HCT116 (cell line): ENCODE data around the gene USP30. TPM values are rescaled to one million over a fixed set of nuclear protein-coding genes. Genes with fewer than 3 reads are reported as not detected.

ENCODE experiments used
- ATAC-seq: fragments of 200-7000 bp; cut with Tn5 transposase; 2 replicates; pipeline ENCODE4 v1.9.1; 2020; ENCODE audit warnings: mild to moderate bottlenecking, moderate library complexity
- BruUV-seq: library from RNA; stranded (reverse); fragments of 400-500 nt; replicated peaks from 2 replicates; lab custom pipeline; 2021; lab: Mats Ljungman, UMichigan
- CTCF ChIA-PET: fragments of 300-600 bp; sonication (Branson Sonifier 250); formaldehyde crosslinking; loops from one replicate; lab custom pipeline; 2021; ENCODE audit warnings: antibody characterized with exemption; lab: Charles Lee
- POLR2A ChIA-PET: fragments of 300-600, 350-600 bp; sonication (Branson Sonifier 250); formaldehyde crosslinking; loops from one replicate; lab custom pipeline; 2021; ENCODE audit warnings: antibody characterized with exemption; lab: Charles Lee
- RAD21 ChIA-PET, 2 experiments: fragments of 300-600 bp; sonication (Branson Sonifier 250); formaldehyde crosslinking; loops; one replicate each; lab custom pipeline; 2023; ENCODE audit warnings: low total read pairs in 2 of 2; ENCODE audit not compliant: uncharacterized antibody in 2 of 2, unreplicated experiment in 2 of 2, low non-redundant PET in 1 of 2; lab: Charles Lee
- DNase-seq: peaks from one replicate; pipeline ENCODE4 v3.0.0-alpha.2; 2010; ENCODE audit warnings: low read depth, low spot score
- H2AFZ ChIP-seq: fragments of 200-600 bp; shearing (Covaris generic), sonication (generic); 2 replicates; pipeline ENCODE4 v1.6.1; 2017; ENCODE audit warnings: low read depth, mixed run types, mixed read lengths, antibody characterized with exemption, low read length; ENCODE audit not compliant: poor library complexity, severe bottlenecking
- H3K27ac ChIP-seq: 2 replicates; pipeline ENCODE4 v1.5.1; 2012; ENCODE audit warnings: low read depth, low read length
- H3K27me3 ChIP-seq: fragments of 200-600 bp; sonication (generic); 2 replicates; pipeline ENCODE4 v1.6.1; 2016; ENCODE audit warnings: mixed run types, low read length, mixed read lengths; ENCODE audit not compliant: insufficient read depth
- H3K36me3 ChIP-seq, 2 experiments: fragments of 200-500 bp in 1 of 2; fragments of 200-600 bp in 1 of 2; sonication (Bioruptor generic) in 1 of 2; sonication (generic) in 1 of 2; 2 replicates each; pipeline versions ENCODE4 v1.5.1 to v1.6.1; 2014 to 2016; ENCODE audit warnings: low read length in 2 of 2, inconsistent platforms in 1 of 2, mixed read lengths in 1 of 2, mixed run types in 1 of 2; ENCODE audit not compliant: insufficient read depth in 2 of 2, control insufficient read depth in 1 of 2
- H3K4me1 ChIP-seq, 2 experiments: fragments of 200-600 bp in 1 of 2; sonication (generic) in 1 of 2; 2 replicates each; pipeline versions ENCODE4 v1.5.1 to v1.6.1; 2012 to 2017; ENCODE audit warnings: low read length in 2 of 2, inconsistent platforms in 1 of 2, mild to moderate bottlenecking in 1 of 2, mixed read lengths in 1 of 2, mixed run types in 1 of 2, moderate library complexity in 1 of 2; ENCODE audit not compliant: insufficient read depth in 2 of 2, control insufficient read depth in 1 of 2
- H3K4me2 ChIP-seq: fragments of 200-600 bp; sonication (generic); 2 replicates; pipeline ENCODE4 v1.6.1; 2017; ENCODE audit warnings: mixed run types, low read length, mixed read lengths
- H3K4me3 ChIP-seq, 2 experiments: fragments of 200-600 bp in 1 of 2; sonication (generic) in 1 of 2; replicated peaks in 1 of 2; 2 replicates each; pipeline ENCODE4 v1.5.1; 2011 to 2016; ENCODE audit warnings: low read length in 2 of 2, control low read depth in 1 of 2, low read depth in 1 of 2, mild to moderate bottlenecking in 1 of 2, mixed read lengths in 1 of 2, mixed run types in 1 of 2
- H3K79me2 ChIP-seq: fragments of 200-600 bp; sonication (generic); 2 replicates; pipeline ENCODE4 v1.6.1; 2017; ENCODE audit warnings: mild to moderate bottlenecking, mixed run types, low read length, moderate library complexity, mixed read lengths; ENCODE audit not compliant: insufficient read depth
- H3K9ac ChIP-seq: fragments of 200-600 bp; sonication (generic); 2 replicates; pipeline ENCODE4 v1.6.1; 2016; ENCODE audit warnings: low read length, mixed read lengths
- H3K9me2 ChIP-seq: fragments of 200-600 bp; sonication (generic), shearing (Covaris generic); 2 replicates; pipeline ENCODE4 v1.6.1; 2017; ENCODE audit warnings: mixed run types, mild to moderate bottlenecking, moderate library complexity; ENCODE audit not compliant: insufficient read depth
- H3K9me3 ChIP-seq, 2 experiments: fragments of 200-500 bp in 1 of 2; fragments of 200-600 bp in 1 of 2; sonication (Bioruptor generic) in 1 of 2; sonication (generic) in 1 of 2; 2 replicates each; pipeline ENCODE4 v1.6.1; 2014 to 2017; ENCODE audit warnings: low read length in 2 of 2, mixed read lengths in 2 of 2, inconsistent platforms in 1 of 2, low read depth in 1 of 2, mild to moderate bottlenecking in 1 of 2, mixed run types in 1 of 2, moderate library complexity in 1 of 2; ENCODE audit not compliant: control insufficient read depth in 1 of 2, insufficient read depth in 1 of 2
- H4K20me1 ChIP-seq: fragments of 200-600 bp; sonication (generic), shearing (Covaris generic); 2 replicates; pipeline ENCODE4 v1.6.1; 2017; ENCODE audit warnings: mixed run types, mild to moderate bottlenecking, moderate library complexity; ENCODE audit not compliant: insufficient read depth
- ATF3 ChIP-seq: IDR thresholded peaks from 2 replicates; pipeline ENCODE4 v1.6.1; 2012
- CEBPB ChIP-seq: IDR thresholded peaks from 2 replicates; pipeline ENCODE4 v1.6.1; 2012; ENCODE audit warnings: low read depth
- EGR1 ChIP-seq: IDR thresholded peaks from 2 replicates; pipeline ENCODE4 v1.6.1; 2012; ENCODE audit warnings: low read depth
- ELF1 ChIP-seq: IDR thresholded peaks from 2 replicates; pipeline ENCODE4 v1.6.1; 2012; ENCODE audit warnings: low read depth, borderline replicate concordance
- EZH2 ChIP-seq: fragments of 200-600 bp; sonication (generic); IDR thresholded peaks from 2 replicates; pipeline ENCODE4 v1.6.1; 2017; ENCODE audit warnings: antibody characterized with exemption, mixed run types
- FOSL1 ChIP-seq: IDR thresholded peaks from 2 replicates; pipeline ENCODE4 v1.6.1; 2012; ENCODE audit warnings: low read depth
- POLR2A ChIP-seq: IDR thresholded peaks from 2 replicates; pipeline ENCODE4 v1.7.0; 2011; ENCODE audit warnings: borderline replicate concordance; ENCODE audit not compliant: insufficient read depth, insufficient read length; ENCODE audit errors: extremely low read depth
- POLR2AphosphoS5 ChIP-seq: IDR thresholded peaks from 2 replicates; pipeline ENCODE4 v1.6.1; 2011; ENCODE audit warnings: mild to moderate bottlenecking, low read depth, low read length, moderate library complexity
- SIN3A ChIP-seq: IDR thresholded peaks from 2 replicates; pipeline ENCODE4 v1.6.1; 2012; ENCODE audit warnings: low read depth
- SRF ChIP-seq: IDR thresholded peaks from 2 replicates; pipeline ENCODE4 v1.6.1; 2012; ENCODE audit warnings: low read depth
- TCF7L2 ChIP-seq: IDR thresholded peaks from 2 replicates; pipeline ENCODE4 v1.7.0; 2011; ENCODE audit warnings: borderline replicate concordance, inconsistent platforms; ENCODE audit not compliant: insufficient read depth, insufficient read length; ENCODE audit errors: extremely low read depth
- YY1 ChIP-seq: IDR thresholded peaks from 2 replicates; pipeline ENCODE4 v1.6.1; 2011; ENCODE audit warnings: low read length, low read depth, moderate library complexity, mild to moderate bottlenecking; ENCODE audit not compliant: insufficient replicate concordance; ENCODE audit errors: extremely low read depth
- intact Hi-C: fragments of 100-400 bp; cut with micrococcal nuclease; formaldehyde crosslinking; loops from 2 replicates; pipeline ENCODE4 v1.10.0; 2022
- total RNA-seq: library from RNA; stranded (reverse); gene quantifications from one replicate; pipeline ENCODE4 v1.2.1, GENCODE V29; 2021; ENCODE audit not compliant: unreplicated experiment
- TF ChIP-seq, protein P1 (sequence below): IDR thresholded peaks from 2 replicates; pipeline ENCODE4 v1.6.1; 2012; ENCODE audit warnings: low read depth
- TF ChIP-seq, protein P2 (sequence below), 3 experiments: fragments of 200-600 bp in 1 of 3; sonication (generic) in 1 of 3; IDR thresholded peaks in 2 of 3; conservative IDR thresholded peaks in 1 of 3; 2 replicates each; pipeline ENCODE4 v1.5.1; 2012 to 2017; ENCODE audit warnings: low read depth in 2 of 3, low read length in 2 of 3, antibody characterized with exemption in 1 of 3, borderline replicate concordance in 1 of 3, control low read depth in 1 of 3, mild to moderate bottlenecking in 1 of 3, mixed read lengths in 1 of 3, mixed run types in 1 of 3, moderate library complexity in 1 of 3; ENCODE audit not compliant: insufficient read depth in 1 of 3

The USP30 gene
- total RNA-seq, 1 experiment from 2014 or later, result 9.2 TPM

DNA sequence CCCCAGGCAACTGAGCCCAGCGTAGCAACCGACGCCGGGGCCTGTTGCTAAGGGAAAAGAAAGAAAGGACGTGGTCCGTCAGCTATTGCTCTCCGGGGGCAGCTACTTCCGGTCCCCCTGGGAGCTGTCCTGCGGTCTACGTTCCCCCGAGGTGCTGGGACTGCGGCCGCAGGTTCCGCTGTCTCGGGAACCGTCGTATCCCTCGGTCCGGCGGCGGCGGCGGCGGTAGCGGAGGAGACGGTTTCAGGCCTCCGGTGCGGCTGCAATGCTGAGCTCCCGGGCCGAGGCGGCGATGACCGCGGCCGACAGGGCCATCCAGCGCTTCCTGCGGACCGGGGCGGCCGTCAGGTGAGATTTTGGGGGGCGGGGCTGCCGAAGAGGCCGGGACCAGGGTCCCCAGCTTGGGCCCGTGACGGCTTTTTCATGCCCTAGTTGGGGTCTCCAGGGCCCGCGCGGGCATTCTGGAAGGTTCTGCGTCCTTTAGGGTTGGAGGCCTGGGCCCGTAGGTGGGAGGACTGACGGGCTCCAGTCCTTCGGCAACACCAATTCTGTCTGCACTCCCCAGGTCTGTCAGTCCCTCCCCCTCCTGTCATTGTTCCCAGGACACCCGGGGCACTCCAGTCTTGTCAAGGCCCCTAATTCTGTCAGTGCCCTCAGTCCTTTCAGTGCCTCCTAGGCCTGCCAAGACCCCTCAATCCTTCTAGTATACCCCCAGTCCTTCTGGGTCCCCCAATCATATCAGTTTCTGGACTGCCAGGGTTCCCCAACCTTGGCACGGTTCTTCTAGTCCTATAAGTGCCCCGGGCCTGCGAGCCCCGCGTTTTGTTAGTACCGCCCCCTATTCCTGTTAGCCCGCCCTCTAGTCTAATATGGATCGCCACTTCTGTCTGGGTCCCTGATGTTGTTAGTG, at the start of gene USP30 (continued):
- TF ChIP-seq, protein P1, sequence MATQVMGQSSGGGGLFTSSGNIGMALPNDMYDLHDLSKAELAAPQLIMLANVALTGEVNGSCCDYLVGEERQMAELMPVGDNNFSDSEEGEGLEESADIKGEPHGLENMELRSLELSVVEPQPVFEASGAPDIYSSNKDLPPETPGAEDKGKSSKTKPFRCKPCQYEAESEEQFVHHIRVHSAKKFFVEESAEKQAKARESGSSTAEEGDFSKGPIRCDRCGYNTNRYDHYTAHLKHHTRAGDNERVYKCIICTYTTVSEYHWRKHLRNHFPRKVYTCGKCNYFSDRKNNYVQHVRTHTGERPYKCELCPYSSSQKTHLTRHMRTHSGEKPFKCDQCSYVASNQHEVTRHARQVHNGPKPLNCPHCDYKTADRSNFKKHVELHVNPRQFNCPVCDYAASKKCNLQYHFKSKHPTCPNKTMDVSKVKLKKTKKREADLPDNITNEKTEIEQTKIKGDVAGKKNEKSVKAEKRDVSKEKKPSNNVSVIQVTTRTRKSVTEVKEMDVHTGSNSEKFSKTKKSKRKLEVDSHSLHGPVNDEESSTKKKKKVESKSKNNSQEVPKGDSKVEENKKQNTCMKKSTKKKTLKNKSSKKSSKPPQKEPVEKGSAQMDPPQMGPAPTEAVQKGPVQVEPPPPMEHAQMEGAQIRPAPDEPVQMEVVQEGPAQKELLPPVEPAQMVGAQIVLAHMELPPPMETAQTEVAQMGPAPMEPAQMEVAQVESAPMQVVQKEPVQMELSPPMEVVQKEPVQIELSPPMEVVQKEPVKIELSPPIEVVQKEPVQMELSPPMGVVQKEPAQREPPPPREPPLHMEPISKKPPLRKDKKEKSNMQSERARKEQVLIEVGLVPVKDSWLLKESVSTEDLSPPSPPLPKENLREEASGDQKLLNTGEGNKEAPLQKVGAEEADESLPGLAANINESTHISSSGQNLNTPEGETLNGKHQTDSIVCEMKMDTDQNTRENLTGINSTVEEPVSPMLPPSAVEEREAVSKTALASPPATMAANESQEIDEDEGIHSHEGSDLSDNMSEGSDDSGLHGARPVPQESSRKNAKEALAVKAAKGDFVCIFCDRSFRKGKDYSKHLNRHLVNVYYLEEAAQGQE, result no peak

DNA sequence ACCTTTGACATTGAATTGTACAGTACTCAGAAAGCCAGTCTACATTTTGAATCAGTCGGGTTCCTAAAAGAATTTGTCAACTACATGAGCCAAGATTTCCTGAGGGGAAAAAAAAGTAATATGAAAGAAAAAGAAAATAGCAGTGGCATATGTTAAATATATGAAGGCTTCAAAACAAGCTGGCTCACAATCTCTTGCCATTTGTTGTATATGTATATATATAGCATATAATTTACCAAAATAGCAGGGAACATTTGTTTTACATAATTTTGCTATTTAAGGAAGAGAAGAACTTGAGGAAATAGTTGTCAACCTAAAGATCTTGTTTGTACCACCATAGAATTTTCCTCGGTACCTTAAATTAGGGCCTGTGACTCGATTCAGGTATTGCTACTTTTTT, 48.4 kb upstream of the USP30 start:
- Histone ChIP-seq H3K9ac (no peak overlapping the region), H3K79me2 (no peaks in the 10 kb centered on the region), H3K9me3 (no peaks in the 10 kb centered on the region), H3K4me2 (no peak overlapping the region), H3K27me3 (no peaks in the 10 kb centered on the region; the same call in 1 of the 2 replicates), H3K27ac (no peak overlapping the region), H3K4me3 (no peak overlapping the region), H2AFZ (no peak overlapping the region), H3K4me1 (no peaks in the 10 kb centered on the region), H3K36me3 (no peaks in the 10 kb centered on the region), H4K20me1 (no peaks in the 10 kb centered on the region), H3K9me2 (no peaks in the 10 kb centered on the region)
- DNase-seq (no peak), ATAC-seq (no peak)
- RAD21 ChIA-PET, result no interaction called here
- intact Hi-C loops, result no loop called here
- CTCF ChIA-PET, result no interaction called here
- POLR2A ChIA-PET, result no interaction called here
- no TSS peak for BruUV-seq
- TF ChIP-seq, protein P2, sequence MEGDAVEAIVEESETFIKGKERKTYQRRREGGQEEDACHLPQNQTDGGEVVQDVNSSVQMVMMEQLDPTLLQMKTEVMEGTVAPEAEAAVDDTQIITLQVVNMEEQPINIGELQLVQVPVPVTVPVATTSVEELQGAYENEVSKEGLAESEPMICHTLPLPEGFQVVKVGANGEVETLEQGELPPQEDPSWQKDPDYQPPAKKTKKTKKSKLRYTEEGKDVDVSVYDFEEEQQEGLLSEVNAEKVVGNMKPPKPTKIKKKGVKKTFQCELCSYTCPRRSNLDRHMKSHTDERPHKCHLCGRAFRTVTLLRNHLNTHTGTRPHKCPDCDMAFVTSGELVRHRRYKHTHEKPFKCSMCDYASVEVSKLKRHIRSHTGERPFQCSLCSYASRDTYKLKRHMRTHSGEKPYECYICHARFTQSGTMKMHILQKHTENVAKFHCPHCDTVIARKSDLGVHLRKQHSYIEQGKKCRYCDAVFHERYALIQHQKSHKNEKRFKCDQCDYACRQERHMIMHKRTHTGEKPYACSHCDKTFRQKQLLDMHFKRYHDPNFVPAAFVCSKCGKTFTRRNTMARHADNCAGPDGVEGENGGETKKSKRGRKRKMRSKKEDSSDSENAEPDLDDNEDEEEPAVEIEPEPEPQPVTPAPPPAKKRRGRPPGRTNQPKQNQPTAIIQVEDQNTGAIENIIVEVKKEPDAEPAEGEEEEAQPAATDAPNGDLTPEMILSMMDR (IDR thresholded peaks at IDR 0.05 in 2 of 3, conservative IDR thresholded peaks at IDR 0.05 in 1 of 3; ENCODE audit: borderline replicate concordance in 1 of 3, insufficient read depth in 1 of 3, low read depth in 2 of 3, low read length in 2 of 3), result no peak
- TF ChIP-seq POLR2A (no peak), ATF3 (no peak), EZH2 (no peak), CEBPB (no peak), YY1 (no peak), SRF (no peak), TCF7L2 (no peak), EGR1 (no peak), ELF1 (no peak), SIN3A (no peak), FOSL1 (no peak), POLR2AphosphoS5 (no peak)
- TF ChIP-seq, protein P1, result no peak
